Stimulated activated CD8-positive, alpha-beta memory T cell treated with anti-CD3 and anti-CD28 coated beads, Interleukin-4, amount 100 ng/mL, for 24 hours (primary cell): ENCODE measurements around the gene FCRL3.
"Not testable (repeated sequence)": the region's sequence is repeated elsewhere in the genome, so short reads cannot be mapped to it uniquely, and the experiment has no call there.

Experiments used
- DNase-seq: peaks from one replicate; pipeline ENCODE4 v3.0.0-alpha.2; 2020; ENCODE audit warnings: low read depth

The FCRL3 gene, protein sequence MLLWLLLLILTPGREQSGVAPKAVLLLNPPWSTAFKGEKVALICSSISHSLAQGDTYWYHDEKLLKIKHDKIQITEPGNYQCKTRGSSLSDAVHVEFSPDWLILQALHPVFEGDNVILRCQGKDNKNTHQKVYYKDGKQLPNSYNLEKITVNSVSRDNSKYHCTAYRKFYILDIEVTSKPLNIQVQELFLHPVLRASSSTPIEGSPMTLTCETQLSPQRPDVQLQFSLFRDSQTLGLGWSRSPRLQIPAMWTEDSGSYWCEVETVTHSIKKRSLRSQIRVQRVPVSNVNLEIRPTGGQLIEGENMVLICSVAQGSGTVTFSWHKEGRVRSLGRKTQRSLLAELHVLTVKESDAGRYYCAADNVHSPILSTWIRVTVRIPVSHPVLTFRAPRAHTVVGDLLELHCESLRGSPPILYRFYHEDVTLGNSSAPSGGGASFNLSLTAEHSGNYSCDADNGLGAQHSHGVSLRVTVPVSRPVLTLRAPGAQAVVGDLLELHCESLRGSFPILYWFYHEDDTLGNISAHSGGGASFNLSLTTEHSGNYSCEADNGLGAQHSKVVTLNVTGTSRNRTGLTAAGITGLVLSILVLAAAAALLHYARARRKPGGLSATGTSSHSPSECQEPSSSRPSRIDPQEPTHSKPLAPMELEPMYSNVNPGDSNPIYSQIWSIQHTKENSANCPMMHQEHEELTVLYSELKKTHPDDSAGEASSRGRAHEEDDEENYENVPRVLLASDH

DNA sequence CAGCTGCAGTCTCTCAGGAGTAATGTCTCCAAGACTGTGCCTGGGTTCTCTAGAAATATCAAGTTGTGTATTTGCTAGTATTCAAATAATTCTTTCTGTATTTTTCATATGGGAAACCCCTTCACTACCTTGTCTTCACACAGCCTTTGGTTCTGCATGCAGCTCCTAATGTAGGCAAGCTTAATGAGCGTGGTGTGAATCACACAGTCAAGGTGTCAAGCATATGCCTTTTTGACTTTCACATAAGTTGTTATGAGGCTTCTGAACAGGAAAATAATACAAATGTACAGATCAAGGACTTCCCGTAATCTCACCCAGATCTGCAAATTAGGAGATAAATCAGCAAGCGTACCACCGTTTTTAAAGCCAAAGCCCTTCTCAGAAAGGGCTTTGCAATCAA lies at the start of gene FCRL3:
TSS of gene FCRL3 (minus strand) at position 38 of the 400 bp plus-strand sequence. CDS start 280 bp downstream, outside the sequence.
- DNase-seq, result no peak

DNA sequence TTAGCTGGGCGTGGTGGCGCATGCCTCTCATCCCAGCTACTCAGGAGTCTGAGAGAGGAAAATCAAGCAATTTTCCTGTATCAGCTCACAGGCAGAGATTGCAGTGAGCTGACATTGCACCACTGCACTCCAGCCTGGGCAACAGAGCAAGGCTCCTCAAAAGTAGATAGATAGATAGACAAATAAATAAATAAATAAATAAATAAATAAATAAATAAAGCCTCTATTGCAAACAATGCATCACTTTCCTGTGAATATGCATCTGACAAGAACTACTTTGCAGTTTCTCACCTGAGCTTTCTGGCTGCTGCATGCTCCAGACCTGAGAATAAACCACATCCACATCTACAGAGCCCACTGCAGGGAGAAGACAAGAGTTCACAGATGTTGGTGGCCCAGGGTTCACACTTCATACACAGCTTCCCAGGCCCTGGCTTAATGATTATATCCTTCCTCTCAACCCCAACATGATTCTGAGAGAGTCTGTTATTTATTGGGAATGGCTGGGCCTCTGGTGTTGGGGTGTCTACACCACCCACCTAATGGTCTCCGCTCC lies 47.8 kb upstream of the FCRL3 start:
- no peak for DNase-seq

DNA sequence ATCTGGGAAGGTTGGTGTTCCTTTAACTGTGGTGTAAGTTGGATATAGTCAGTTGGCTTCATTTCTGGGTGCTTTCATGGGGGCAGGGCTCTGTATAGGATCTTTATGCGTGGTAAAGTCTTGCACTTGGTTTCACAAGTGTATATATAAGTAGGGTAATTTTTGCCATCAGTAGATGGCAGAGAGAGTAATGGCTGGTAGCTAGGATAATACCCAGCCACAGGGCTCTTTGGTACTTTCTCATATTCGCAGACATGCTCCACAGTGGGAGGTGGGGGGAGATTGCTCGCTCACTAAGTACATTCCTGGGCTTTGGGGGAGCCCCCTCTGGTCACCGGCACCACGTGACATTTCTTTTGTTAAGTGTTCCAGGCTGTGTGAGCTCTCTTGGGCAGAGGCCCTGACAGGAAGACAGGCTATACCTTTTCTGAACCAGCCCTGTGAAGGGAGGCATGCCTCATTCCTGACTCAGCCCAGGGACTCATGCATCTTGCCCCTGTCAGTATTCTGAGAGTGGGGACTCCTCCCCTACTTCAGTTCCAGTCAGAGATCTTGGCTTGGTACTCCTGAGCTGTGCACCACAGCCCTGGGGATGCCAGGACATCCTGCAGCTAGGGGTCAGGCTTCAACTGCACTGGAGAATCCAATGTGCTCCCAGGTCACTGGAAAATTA lies 38.8 kb upstream of the FCRL3 start:
- no peak for DNase-seq

DNA sequence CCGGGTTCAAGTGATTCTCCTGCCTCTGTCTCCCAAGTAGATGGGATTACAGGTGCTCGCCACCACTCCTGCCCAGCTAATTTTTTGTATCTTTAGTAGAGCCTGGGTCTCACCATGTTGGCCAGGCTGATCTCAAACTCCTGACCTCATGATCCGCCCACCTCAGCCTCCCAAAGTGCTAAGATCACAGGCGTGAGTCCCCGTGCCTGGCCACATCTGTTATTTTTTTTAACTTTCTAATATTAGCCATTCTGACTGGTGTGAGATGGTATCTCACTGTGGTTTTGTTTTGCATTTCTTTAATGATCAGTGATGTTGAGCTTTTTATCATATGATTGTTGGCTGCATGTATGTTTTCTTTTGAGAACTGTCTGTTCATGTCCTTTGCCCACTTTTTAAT lies 35.4 kb upstream of the FCRL3 start:
- not testable (repeated sequence) for DNase-seq

DNA sequence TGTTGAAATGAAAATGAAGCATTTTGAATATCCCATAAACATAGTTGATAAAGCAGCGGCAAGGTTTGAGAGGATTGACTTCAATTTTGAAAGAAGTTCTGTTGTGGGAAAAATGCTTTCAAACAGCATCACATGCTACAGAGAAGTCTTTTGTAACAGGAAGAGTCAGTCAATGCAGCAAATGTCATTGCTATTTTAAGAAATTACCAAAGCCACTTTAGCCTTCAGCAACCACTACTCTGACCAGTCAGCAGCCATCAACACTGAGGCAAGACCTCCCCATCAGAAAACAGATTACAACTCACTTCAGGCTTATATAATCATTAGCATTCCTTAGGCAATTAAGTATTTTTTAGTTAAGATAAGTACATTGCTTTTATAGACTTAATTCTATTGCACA lies 33.8 kb upstream of the FCRL3 start:
- DNase-seq, result no peak

DNA sequence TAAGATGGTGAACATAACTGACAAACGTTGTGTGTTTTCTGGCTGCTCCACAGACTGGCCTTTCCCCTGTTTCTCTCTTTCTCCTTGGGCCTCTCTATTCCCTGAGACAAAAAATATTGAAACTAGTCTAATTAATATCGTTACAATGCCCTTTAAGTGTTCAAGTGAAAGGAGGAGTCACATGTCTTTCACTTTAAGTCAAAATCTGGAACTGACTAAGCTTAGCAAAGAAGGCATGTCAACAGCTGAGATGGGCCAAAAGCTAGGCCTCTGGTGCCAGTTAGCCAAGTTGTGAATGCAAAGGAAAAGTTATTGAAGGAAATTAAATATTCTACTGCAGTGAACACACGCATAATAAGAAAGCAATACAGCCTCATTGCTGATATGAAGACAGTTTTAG lies 32.2 kb upstream of the FCRL3 start:
- DNase-seq, result no peak

DNA sequence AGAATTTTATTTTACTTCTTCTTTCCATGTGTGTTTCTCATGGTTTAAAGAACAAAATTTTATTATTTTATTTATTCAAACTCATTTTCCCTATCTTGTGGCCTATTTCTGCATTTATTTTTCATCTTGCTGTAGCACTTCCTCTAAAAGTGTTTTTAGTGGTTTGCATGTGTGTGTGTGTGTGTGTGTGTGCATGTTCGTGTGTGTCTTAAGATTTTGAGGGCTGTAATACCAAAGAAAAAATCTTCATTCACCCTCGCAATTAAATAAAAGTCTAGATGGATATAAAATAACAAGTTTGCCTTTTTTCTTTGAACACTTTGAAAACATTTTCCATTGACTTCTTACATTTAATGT lies 24.6 kb upstream of the FCRL3 start:
- no peak for DNase-seq

DNA sequence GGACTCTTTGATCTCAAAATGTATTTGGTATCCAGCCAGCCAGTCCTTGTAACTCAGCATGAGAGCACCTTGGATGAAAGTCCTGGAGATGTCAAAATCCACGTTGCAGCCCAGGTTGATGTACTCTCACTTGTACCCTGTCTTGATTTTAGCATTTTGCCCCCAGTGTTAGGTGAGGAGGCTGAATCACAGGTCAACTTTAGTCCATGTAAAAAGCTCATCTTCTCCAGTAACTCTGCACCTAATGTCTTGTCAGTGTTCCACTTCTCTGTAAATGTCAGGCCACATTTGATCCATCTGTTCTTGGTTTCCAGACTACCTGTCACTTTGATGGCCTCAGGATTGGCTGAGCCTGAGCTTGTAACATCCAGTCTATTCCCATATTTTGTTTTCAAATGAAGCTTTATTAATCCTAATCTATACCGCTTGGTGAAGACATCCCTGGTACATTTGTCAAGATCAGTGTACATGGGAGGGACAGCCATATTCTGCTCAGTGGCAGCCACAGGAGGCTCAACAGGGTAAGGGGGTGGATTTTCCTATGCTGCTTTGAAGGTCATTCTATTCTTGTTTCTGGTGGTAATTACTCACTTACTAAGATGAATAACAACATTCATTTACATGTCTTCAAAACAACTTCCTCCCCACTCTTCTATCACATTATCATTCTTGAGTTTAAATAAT lies 24.1 kb upstream of the FCRL3 start:
- DNase-seq, result no peak

DNA sequence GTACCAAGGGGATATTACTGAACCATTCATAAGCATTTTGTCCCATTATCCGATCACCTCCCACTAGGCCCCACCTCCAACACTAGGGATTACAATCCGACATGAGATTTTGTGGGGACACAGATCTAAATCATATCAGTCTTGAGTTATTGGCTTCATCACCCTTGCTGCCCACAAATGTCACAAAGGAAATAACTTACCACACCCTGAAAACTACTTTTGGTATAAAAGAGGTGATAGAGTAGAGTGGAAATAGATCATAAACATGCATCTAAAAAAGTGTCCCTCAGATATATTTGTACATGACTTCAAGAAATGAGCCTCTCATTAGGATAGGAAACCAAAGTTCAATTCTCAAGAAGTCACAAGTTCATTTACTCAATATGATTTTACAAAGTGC lies 22.6 kb upstream of the FCRL3 start:
- no peak for DNase-seq

DNA sequence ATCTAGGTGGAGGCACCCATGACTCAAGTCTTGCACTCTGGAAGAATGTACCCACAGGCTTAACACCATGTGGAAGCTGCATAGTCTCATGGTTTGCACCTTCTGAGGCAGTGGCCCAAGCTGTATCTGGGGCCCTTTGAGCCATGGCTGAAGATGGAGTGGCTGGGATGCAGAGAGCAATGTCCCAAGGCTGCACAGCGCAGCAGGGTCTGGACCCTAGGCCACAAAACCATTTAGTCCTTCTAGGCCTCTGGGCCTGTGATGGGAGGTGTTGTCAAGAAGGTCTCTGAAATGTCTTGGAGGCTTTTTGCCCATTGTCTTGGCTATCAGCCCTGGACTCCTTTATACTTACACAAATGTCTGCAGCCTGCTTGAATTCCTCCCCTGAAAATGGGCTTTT lies 21.4 kb upstream of the FCRL3 start:
- no peak for DNase-seq

DNA sequence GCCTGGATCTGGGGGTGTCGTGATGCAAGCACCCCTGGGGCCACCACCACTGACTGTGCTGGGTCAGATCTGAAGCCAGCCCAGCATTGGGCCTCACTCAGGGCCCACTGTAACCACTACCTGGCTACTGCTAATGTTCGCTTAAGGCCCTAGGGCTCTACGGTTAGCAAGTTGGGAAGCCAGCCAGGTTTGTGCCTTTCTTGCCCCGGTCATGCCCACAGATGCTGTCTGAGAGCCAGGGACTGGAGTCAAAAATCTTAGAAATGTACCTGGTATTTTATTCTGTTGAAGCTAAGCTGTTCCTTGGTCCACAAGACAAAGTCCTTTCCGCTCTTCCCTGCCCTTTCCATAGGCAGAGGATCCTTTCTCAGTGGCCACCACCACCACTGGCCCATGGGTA lies 15.2 kb upstream of the FCRL3 start:
- DNase-seq, result no peak

DNA sequence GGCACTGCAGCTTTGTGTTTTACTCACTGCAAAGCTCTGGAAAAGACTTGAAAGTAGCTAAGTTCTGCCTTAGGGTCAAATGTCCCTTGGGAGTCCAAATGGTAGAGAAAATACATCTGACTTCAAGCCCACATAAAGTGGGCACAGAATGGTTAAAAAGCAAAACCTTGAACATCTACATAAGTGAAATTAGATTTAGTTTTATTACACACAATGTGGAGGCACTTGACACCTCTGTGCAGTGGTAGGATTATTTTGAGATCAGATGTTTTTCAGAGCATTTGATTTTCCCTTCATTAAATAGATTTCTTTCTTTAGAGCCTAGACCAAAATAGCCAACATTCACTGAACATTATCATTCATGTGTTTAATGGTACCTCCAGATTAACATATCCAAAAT lies 11.2 kb upstream of the FCRL3 start:
- no peak for DNase-seq

DNA sequence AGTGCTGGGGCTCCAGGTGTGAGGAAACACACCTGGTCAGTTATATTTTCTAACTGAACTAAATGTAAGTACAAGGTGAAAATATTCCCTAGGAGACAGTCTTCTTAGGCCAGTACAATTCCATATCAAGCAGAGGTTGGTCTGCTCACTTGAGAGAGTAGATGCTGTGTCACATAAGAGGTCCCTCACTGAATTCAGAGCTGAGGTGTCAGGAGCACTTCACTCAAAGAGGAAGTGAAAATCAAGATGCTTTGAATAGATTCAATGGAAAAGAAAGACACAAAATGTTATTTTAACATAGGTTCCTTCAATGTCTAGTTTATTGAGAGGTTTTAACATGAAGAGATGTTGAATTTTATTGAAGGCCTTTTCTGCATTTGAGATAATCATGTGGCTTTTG lies 4.3 kb upstream of the FCRL3 start:
- no peak for DNase-seq

DNA sequence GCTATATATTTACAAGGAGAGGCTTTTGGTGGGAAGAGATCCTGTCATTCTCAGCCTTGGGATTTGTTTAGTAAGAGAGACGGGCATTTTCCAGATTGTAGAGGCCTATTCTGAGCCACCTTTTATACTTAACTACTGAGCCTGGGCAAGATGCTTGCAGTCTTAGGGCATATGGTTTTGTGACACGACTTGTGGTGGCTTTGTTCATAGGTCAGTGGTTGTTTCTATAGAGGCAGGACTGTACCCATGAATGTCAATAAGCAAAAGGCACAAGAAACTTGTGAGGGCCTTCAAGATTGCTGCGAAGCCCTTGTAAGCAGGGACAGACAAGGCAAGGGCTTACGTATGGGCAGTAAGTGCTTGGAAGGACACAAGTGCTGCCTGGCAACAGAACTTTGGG lies 3.4 kb upstream of the FCRL3 start:
- DNase-seq, result no peak

DNA sequence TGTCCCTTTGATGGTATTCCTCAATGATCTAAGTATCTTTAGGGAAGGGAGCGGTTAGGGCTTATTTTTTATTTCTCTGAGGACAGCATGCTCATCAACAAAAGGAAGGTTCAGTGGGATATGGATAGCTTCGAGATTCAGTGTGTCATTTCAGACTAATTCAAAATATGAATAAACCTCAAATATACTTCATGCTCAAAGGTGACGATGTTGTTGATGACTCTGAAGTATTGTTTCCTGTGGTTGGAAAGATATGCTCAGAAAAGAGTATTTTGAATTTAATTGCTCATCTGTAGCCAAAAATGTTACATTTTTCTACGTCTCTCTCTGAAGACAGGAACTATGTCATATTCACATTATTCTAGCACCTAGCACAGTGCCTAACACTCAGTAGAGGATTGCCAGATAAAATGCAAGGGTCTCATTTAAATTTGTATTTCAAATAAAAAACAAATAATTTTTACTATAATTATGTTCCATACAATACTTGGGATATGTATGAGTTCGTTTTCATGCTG lies 1.8 kb upstream of the FCRL3 start:
- no peak for DNase-seq

DNA sequence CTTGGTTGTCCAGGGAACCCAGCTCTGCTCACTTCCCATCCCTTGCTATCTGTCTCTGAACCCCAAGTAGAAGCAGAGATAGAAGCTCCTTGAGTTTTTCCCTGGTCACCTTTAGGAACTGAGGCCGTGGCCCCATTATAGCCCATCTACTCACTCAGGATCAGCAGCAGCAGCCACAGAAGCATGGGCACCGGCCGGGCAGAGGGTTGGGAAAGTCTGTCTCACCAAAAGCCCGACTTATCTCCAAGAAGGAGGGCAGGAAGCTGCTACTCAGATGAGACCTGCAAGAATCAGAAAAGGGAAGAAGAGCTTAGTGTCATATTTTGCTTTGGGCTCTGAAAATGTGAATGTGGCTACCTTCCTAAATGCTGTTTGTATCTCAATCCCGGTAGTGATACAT lies 264 bp downstream of the FCRL3 start:
- no peak for DNase-seq

DNA sequence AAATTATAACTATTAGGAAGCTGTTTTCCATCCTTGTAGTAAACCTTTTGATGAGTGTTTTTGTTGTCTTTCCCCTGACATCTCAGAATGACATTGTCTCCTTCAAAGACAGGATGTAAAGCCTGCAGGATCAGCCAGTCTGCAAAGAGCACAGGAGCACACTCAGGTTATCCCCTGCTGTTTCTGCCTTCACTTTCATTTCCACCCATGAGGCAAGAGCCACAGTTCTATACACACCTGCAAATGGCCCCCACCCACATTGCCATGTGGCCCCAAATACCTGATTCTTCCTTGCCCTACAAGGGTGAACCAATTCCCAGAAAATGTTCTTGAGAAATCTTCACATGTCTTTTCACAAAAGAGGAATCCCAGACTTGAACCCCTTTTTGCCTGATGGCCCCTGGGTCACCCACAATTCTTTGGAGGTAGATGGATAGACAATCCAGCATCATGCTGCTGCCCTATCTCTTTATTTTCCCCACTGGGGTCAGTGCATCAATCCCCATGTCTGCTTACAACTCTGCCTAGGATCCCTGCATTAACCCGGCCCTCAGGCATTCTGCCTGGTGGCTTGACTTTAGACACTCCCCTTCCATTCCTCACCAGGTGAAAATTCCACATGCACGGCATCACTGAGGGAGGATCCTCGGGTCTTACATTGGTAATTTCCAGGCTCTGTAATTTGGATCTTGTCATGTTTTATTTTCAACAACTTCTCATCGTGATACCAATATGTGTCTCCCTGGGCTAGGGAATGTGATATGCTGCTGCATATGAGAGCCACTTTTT lies 2.6 kb downstream of the FCRL3 start:
- no peak for DNase-seq

DNA sequence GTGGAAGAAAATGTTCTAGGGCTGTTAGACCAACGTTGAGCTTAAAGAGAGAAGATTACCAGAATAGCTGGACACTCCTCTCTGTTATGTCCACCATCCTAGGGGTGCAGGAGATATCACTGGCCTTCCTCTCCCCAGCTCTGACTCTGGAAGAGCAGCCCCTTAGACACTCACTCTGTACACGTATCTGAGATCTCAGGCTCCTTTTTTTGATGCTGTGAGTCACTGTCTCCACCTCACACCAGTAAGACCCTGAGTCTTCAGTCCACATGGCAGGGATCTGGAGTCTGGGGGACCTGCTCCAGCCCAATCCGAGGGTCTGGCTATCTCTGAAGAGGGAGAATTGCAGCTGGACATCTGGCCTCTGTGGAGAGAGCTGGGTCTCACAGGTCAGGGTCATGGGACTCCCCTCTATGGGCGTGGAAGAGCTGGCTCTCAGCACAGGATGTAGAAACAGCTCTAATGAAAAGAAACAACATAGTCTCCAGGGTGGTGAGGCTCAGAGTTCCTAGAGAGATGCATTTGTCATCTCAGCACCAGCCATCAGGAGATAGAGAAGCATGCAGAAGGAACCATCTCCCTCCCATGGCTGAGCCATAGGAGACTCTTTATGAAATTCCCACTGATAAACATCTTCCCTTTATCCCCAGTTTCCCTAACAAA lies 3.5 kb downstream of the FCRL3 start:
- DNase-seq, result no peak

DNA sequence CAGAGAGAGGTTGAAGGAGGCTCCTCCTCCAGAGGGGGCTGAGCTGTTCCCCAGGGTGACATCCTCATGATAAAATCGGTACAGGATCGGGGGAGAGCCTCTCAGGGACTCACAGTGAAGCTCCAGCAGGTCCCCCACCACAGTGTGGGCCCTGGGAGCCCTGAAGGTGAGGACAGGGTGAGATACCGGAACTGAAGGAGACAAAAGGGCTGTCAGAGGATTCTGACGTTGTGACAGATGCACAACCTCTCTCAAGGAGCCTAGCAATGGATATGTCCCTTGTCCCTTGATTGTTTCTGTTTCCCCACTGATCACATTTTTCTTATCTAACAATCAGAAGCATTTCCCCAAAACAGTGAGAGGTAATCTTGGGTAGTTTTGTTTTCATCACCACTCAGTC lies 5.2 kb downstream of the FCRL3 start:
- DNase-seq, result no peak

DNA sequence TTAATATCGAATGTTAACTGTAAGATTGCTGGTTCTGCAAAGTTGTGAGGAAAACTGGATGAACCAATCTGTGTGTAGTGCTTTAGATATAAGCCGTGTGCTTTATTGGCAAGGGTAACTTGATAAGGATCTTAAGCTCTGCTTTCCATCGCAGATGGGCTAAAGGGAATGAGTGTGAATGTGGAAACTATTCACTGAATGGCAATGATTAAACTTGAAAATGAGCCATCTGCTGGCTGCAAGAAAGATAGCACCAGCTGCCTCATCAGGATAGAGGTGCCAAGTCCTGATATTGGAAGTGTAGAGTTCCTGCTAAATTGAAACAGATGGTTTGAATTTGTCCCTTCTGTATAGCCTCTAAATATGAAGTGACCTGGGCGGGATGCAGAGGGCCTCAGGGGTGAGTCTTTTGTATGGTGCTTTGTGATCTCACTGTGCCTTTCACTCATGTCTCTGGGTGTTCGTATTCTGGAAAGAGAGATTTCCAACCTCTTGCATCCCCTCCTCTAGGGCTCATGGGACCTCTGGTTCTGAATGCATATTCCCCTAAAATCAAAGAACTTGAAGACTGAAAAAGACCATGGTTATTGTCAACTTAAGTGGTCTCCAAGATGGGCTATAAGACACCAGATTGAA lies 9.2 kb downstream of the FCRL3 start:
- DNase-seq, result no peak
